NCI-H69 (cell line): ENCODE results near the gene NANP.
"Not testable (repeated sequence)": the region's sequence is repeated elsewhere in the genome, so short reads cannot be mapped to it uniquely, and the experiment has no call there.

Experiments used
- DNase-seq: peaks from one replicate; lab custom pipeline; 2025; lab: John Stamatoyannopoulos, UW

The NANP gene

GRCh38 chr20:25606094-25606695 is 17.6 kb downstream of the NANP start:
- no peak for DNase-seq

- no peak for DNase-seq
Observed at GRCh38 chr20:25605148-25605547, 18.7 kb downstream of the NANP start.

- no peak for DNase-seq
Observed at GRCh38 chr20:25604611-25605010, 19.2 kb downstream of the NANP start.

GRCh38 chr20:25602914-25603309 is 20.9 kb downstream of the NANP start:
- not testable (repeated sequence) for DNase-seq

- not testable (repeated sequence) for DNase-seq
Observed at GRCh38 chr20:25602191-25602913, 21.5 kb downstream of the NANP start.

GRCh38 chr20:25601659-25602058 is 22.2 kb downstream of the NANP start:
- DNase-seq: no peak

GRCh38 chr20:25600632-25601031 is 23.2 kb downstream of the NANP start:
- DNase-seq: no peak

GRCh38 chr20:25592135-25592852 is 31.5 kb downstream of the NANP start:
- DNase-seq: peak; percentile 20

GRCh38 chr20:25590778-25591177 is 33.0 kb downstream of the NANP start:
- not testable (repeated sequence) for DNase-seq

GRCh38 chr20:25588491-25588890 is 35.3 kb downstream of the NANP start:
- DNase-seq: no peak

- peak; percentile 45 for DNase-seq
Observed at GRCh38 chr20:25587536-25587935, 36.3 kb downstream of the NANP start.

- peak; percentile 28 for DNase-seq
Observed at GRCh38 chr20:25586877-25587276, 36.9 kb downstream of the NANP start.

- peak; percentile 86 for DNase-seq
Observed at GRCh38 chr20:25584905-25585704, 38.7 kb downstream of the NANP start, which contains the start of gene NINL. NINL (minus strand) TSS chr20:25585531; CDS start chr20:25526587, 58,944 bp downstream.

- not testable (repeated sequence) for DNase-seq
Observed at GRCh38 chr20:25583607-25584006, 40.2 kb downstream of the NANP start.

- no peak for DNase-seq
Observed at GRCh38 chr20:25580711-25581110, 43.1 kb downstream of the NANP start.

GRCh38 chr20:25579081-25579770 is 44.6 kb downstream of the NANP start:
- DNase-seq: no peak

- no peak for DNase-seq
Observed at GRCh38 chr20:25576783-25577530, 46.9 kb downstream of the NANP start.

- DNase-seq: peak; percentile 36
Observed at GRCh38 chr20:25574411-25574810, 49.4 kb downstream of the NANP start.

GRCh38 chr20:25573288-25574251 is 50.2 kb downstream of the NANP start:
- DNase-seq: no peak

GRCh38 chr20:25571817-25572216 is 52.0 kb downstream of the NANP start:
- peak; percentile 27 for DNase-seq
